K562 (cell line): Measurements from ENCODE around the gene MATK.

ENCODE experiments used
- CBX5 ChIP-seq: IDR thresholded peaks from 2 replicates; pipeline ENCODE4 v1.6.1; 2014; ENCODE audit warnings: low read depth, borderline replicate concordance
- CTBP1 ChIP-seq: fragments of 450-650 bp; IDR thresholded peaks from 2 replicates; pipeline ENCODE4 v1.6.1; 2016; ENCODE audit warnings: borderline replicate concordance
- ESRRA ChIP-seq: fragments of 450-650 bp; IDR thresholded peaks from 2 replicates; pipeline ENCODE4 v1.6.1; 2014; ENCODE audit warnings: low read depth, mild to moderate bottlenecking, moderate library complexity, borderline replicate concordance
- PURB ChIP-seq: sonication (generic); formaldehyde crosslinking; IDR thresholded peaks from 2 replicates; pipeline ENCODE4 v1.9.0; 2021; ENCODE audit warnings: low read depth, mild to moderate bottlenecking, missing genetic modification reagents
- RBFOX2 ChIP-seq: fragments of 200-400 bp; formaldehyde crosslinking; IDR thresholded peaks from 2 replicates; pipeline ENCODE4 v1.6.1; 2017; ENCODE audit warnings: low read depth, mild to moderate bottlenecking, low read length, moderate library complexity
- RCOR1 ChIP-seq, 2 experiments: IDR thresholded peaks; 2 replicates each; pipeline ENCODE4 v1.6.1; 2012; ENCODE audit warnings: low read depth in 2 of 2, low read length in 2 of 2, borderline replicate concordance in 1 of 2, improper control_type of control experiment in 1 of 2
- RFX5 ChIP-seq: IDR thresholded peaks from 2 replicates; pipeline ENCODE4 v1.6.1; 2011; ENCODE audit warnings: low read depth, mild to moderate bottlenecking, improper control_type of control experiment, low read length
- TAF1 ChIP-seq: IDR thresholded peaks from 2 replicates; pipeline ENCODE4 v1.6.1; 2011; ENCODE audit warnings: mild to moderate bottlenecking, low read length, moderate library complexity; ENCODE audit not compliant: insufficient read depth, control insufficient read depth, severe bottlenecking; ENCODE audit errors: extremely low read depth

DNA sequence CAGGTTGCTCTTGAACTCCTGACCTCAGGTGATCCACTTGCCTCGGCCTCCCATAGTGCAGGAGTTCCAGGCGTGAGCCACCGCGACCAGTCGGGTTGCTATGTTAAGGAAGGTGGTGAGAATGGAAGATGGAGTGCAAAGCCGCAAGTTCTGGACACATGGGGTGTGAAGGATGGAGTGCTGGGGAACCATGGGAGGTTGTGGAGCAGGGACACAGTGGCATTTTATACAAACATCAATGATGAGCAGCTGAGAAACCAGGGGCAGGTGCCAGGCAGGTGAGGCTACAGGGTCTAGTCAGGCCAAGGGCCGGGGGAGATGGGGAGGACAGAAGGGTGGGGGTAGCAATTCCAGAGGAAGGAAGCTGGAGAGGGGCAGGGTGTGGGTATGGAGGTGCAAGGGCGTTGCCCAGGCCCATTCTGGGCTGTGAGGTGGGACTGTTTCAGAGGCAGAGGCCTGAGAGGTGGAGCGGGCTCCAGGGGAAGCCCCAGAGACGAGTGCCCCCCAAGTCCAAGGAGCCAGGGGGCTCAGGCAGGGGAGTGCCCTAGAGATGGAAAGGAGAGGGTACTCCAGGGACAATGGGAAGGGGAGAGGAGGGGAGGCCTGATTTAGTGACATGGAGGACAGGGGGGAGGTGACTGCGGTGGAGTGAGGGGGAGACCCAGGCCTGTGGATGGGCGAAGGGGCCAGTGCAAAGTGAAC lies 12.2 kb downstream of the MATK start:
- TF ChIP-seq ESRRA = no peak
- no peak for TF ChIP-seq CBX5
- no peak for TF ChIP-seq PURB (CRISPR knock-in tag)
- TF ChIP-seq TAF1 = no peak
- no peak for TF ChIP-seq RFX5
- no peak for TF ChIP-seq RBFOX2
- no peak for TF ChIP-seq CTBP1
- TF ChIP-seq RCOR1 (IDR thresholded peaks at IDR 0.05; ENCODE audit: borderline replicate concordance in 1 of 2, low read depth in 2 of 2, low read length in 2 of 2) = no peak
